ENCODE measurements around the gene NRXN3.

The NRXN3 gene

GRCh38 chr14:78181270-78181669 lies 11.1 kb downstream of the NRXN3 start:
- in situ Hi-C loops (cut with HindIII; ENCODE audit: low pct_unique_long_range_greater_than_20kb, low sequenced_read_pairs): no loop called here
- no peak for DNase-seq (ENCODE audit: low read depth in 1 of 2, low spot score in 1 of 2)
- no peak for TF ChIP-seq JUND (IDR thresholded peaks at IDR 0.05; ENCODE audit: low read depth)

GRCh38 chr14:78182722-78183121 lies 12.5 kb downstream of the NRXN3 start:
- in situ Hi-C loops (cut with HindIII; ENCODE audit: low pct_unique_long_range_greater_than_20kb, low sequenced_read_pairs): no loop called here
- no peak for DNase-seq (ENCODE audit: low read depth in 1 of 2, low spot score in 1 of 2)
- TF ChIP-seq JUND (IDR thresholded peaks at IDR 0.05; ENCODE audit: low read depth): no peak

- in situ Hi-C loops (cut with HindIII; ENCODE audit: low pct_unique_long_range_greater_than_20kb, low sequenced_read_pairs): no loop called here
- DNase-seq (ENCODE audit: low read depth in 1 of 2, low spot score in 1 of 2): no peak
- no peak for TF ChIP-seq JUND (IDR thresholded peaks at IDR 0.05; ENCODE audit: low read depth)
Measured at GRCh38 chr14:78184157-78184556, 14.0 kb downstream of the NRXN3 start.

- TF ChIP-seq JUND (IDR thresholded peaks at IDR 0.05; ENCODE audit: low read depth): no peak
- no peak for DNase-seq (ENCODE audit: low read depth in 1 of 2, low spot score in 1 of 2)
- in situ Hi-C loops (cut with HindIII; ENCODE audit: low pct_unique_long_range_greater_than_20kb, low sequenced_read_pairs): no loop called here
Measured at GRCh38 chr14:78186277-78186676, 16.1 kb downstream of the NRXN3 start.

GRCh38 chr14:78188882-78189281 lies 18.7 kb downstream of the NRXN3 start:
- no peak for TF ChIP-seq JUND (IDR thresholded peaks at IDR 0.05; ENCODE audit: low read depth)
- DNase-seq (ENCODE audit: low read depth in 1 of 2, low spot score in 1 of 2): no peak
- in situ Hi-C loops (cut with HindIII; ENCODE audit: low pct_unique_long_range_greater_than_20kb, low sequenced_read_pairs): no loop called here

- no peak for DNase-seq (ENCODE audit: low read depth in 1 of 2, low spot score in 1 of 2)
- no peak for TF ChIP-seq JUND (IDR thresholded peaks at IDR 0.05; ENCODE audit: low read depth)
- in situ Hi-C loops (cut with HindIII; ENCODE audit: low pct_unique_long_range_greater_than_20kb, low sequenced_read_pairs): no loop called here
Measured at GRCh38 chr14:78195431-78195830, 25.3 kb downstream of the NRXN3 start.

- no peak for DNase-seq (ENCODE audit: low read depth in 1 of 2, low spot score in 1 of 2)
- no peak for TF ChIP-seq JUND (IDR thresholded peaks at IDR 0.05; ENCODE audit: low read depth)
- in situ Hi-C loops (cut with HindIII; ENCODE audit: low pct_unique_long_range_greater_than_20kb, low sequenced_read_pairs): no loop called here
Measured at GRCh38 chr14:78196323-78196722, 26.1 kb downstream of the NRXN3 start.

GRCh38 chr14:78197051-78197450 lies 26.9 kb downstream of the NRXN3 start:
- in situ Hi-C loops (cut with HindIII; ENCODE audit: low pct_unique_long_range_greater_than_20kb, low sequenced_read_pairs): no loop called here
- TF ChIP-seq JUND (IDR thresholded peaks at IDR 0.05; ENCODE audit: low read depth): no peak
- DNase-seq (ENCODE audit: low read depth in 1 of 2, low spot score in 1 of 2): no peak

- DNase-seq (ENCODE audit: low read depth in 1 of 2, low spot score in 1 of 2): no peak
Measured at GRCh38 chr14:78202163-78202562, 32.0 kb downstream of the NRXN3 start.

GRCh38 chr14:78202976-78203375 lies 32.8 kb downstream of the NRXN3 start:
- DNase-seq (ENCODE audit: low read depth in 1 of 2, low spot score in 1 of 2): no peak
- TF ChIP-seq JUND (IDR thresholded peaks at IDR 0.05; ENCODE audit: low read depth): no peak
- in situ Hi-C loops (cut with HindIII; ENCODE audit: low pct_unique_long_range_greater_than_20kb, low sequenced_read_pairs): no loop called here

More at GRCh38 chr14:78202163-78202562, 32.0 kb downstream of the NRXN3 start:
- TF ChIP-seq JUND (IDR thresholded peaks at IDR 0.05; ENCODE audit: low read depth): no peak
- in situ Hi-C loops (cut with HindIII; ENCODE audit: low pct_unique_long_range_greater_than_20kb, low sequenced_read_pairs): no loop called here

- DNase-seq (ENCODE audit: low read depth in 1 of 2, low spot score in 1 of 2): no peak
- TF ChIP-seq JUND (IDR thresholded peaks at IDR 0.05; ENCODE audit: low read depth): no peak
- in situ Hi-C loops (cut with HindIII; ENCODE audit: low pct_unique_long_range_greater_than_20kb, low sequenced_read_pairs): no loop called here
Measured at GRCh38 chr14:78207414-78207813, 37.2 kb downstream of the NRXN3 start.

- no peak for TF ChIP-seq JUND (IDR thresholded peaks at IDR 0.05; ENCODE audit: low read depth)
- in situ Hi-C loops (cut with HindIII; ENCODE audit: low pct_unique_long_range_greater_than_20kb, low sequenced_read_pairs): no loop called here
- no peak for DNase-seq (ENCODE audit: low read depth in 1 of 2, low spot score in 1 of 2)
Measured at GRCh38 chr14:78220273-78220672, 50.1 kb downstream of the NRXN3 start.

GRCh38 chr14:78222746-78223145 lies 52.6 kb downstream of the NRXN3 start:
- DNase-seq (ENCODE audit: low read depth in 1 of 2, low spot score in 1 of 2): no peak
- TF ChIP-seq JUND (IDR thresholded peaks at IDR 0.05; ENCODE audit: low read depth): no peak
- in situ Hi-C loops (cut with HindIII; ENCODE audit: low pct_unique_long_range_greater_than_20kb, low sequenced_read_pairs): no loop called here

GRCh38 chr14:78227248-78228077 lies 57.3 kb downstream of the NRXN3 start:
- DNase-seq (ENCODE audit: low read depth in 1 of 2, low spot score in 1 of 2): no peak
- no peak for TF ChIP-seq JUND (IDR thresholded peaks at IDR 0.05; ENCODE audit: low read depth)
- in situ Hi-C loops (cut with HindIII; ENCODE audit: low pct_unique_long_range_greater_than_20kb, low sequenced_read_pairs): no loop called here

Measured in T47D (cell line).